Kidney glomerular epithelial cell (primary cell): Measurements from ENCODE around the gene CCND2.

Experiments
- DNase-seq: peaks from one replicate; lab custom pipeline; 2025; lab: John Stamatoyannopoulos, UW

CCND2 gene

DNA sequence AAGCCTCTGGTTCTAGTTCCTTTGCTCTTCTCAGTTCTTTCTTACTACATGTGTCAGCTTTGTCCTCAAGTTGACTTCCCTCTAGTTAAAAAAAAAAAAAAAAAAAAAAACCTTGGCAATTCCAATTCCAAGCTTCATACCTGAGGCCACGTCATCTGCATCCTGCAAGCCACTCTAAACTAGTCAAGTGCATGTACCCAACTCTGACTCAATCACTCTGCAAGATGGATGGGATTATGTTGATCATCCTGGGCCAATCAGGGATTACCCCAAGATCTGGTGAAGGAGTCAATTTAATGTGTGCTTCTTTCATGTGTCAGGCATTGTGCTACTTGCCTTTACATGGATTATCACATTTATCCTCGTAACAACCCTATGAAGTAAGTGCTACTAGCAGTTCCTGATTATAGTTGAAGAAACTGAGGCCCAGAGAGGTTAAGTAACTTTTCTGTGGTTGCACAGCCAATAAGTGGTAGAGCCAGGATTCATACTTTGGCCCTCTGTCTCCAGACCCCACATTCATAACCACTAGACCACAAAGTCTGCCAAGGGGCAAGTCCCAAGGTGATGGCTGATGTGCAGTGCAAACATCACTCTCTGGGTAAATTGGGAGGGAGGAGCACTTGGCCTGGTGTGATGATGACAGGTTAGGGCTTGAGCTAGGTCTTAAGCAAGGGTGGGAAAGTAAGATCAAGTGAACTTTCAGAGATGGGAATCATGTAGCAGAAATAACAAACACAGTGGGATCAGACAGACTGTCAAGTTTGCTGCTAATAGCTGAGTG, 17.3 kb upstream of the CCND2 start:
- no peak for DNase-seq

GRCh38 chr12:4257442-4257841, 16.1 kb upstream of the CCND2 start:
- DNase-seq = no peak

GRCh38 chr12:4259099-4259498, 14.5 kb upstream of the CCND2 start:
- DNase-seq = no peak

DNA sequence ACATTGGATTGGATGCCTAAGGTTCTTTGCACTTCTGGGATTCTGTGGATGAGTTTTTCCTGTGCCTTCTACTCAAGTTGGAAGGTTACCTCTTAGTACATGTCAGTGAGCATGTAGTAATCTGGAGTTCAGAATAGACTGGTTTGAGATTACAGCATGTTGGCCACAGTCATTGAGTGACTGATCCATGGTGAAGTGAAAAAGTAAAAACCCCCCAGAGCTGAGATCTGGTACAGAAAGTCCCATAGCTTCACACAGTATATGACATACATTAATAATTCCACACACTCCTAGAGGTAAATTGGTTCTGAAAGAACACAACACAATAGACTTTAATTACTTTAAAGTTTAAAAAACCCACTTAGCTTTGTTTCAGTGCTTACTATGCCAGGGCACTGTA, 11.9 kb upstream of the CCND2 start:
- DNase-seq = no peak

- DNase-seq = no peak
Measured at GRCh38 chr12:4265280-4265679, 8.3 kb upstream of the CCND2 start.

DNA sequence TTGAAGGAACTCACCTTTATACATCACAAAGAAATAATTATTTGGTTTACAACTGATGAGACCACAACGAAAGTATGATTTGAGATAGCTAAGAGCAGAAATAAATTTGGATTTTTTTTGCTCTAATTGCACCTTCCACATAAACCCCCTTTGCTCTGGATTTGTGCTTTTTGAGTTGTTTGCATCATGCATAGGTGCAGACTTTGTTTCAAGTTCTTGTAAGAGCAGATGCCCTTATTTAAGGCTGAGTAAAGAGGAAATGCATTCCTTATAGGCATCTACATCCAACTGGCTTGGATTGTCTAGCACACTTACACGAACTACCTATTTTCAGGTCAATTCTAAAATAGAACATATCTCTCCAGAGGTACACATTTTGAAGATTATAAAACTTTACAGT, 6.6 kb upstream of the CCND2 start:
- no peak for DNase-seq

DNA sequence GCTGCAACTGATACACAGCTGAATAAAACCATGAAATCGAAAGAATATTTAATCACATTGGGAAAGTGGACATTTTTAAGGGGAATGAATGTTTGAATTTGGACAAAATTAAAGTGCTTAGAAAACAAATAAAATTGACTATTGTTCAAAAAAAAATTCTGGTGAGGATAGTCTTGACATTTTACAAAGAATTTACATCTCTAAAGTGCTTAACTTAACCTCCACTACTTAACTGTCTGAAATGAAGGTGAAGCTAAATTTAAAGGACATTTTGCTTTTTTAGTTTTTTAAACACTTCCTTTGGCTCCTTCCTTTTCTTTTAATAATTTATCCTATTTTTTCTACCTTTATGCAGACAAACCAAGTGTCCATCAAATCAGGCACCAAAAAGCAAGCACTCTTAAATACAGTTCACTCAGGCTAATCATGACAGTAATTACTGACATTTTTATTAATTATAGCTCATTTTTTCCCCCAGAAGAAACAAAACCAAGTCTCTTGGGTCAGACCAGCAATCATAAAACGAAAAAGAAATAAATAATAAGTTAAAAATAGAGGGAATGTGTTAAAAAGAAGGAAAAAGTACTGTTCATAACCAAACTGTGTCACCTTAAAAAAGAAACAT, 5.7 kb upstream of the CCND2 start:
- peak; percentile 11 for DNase-seq

- no peak for DNase-seq
Measured at GRCh38 chr12:4268329-4269181, 5.0 kb upstream of the CCND2 start.

- DNase-seq = peak; percentile 33
Measured at GRCh38 chr12:4269279-4269991, 4.1 kb upstream of the CCND2 start.

DNA sequence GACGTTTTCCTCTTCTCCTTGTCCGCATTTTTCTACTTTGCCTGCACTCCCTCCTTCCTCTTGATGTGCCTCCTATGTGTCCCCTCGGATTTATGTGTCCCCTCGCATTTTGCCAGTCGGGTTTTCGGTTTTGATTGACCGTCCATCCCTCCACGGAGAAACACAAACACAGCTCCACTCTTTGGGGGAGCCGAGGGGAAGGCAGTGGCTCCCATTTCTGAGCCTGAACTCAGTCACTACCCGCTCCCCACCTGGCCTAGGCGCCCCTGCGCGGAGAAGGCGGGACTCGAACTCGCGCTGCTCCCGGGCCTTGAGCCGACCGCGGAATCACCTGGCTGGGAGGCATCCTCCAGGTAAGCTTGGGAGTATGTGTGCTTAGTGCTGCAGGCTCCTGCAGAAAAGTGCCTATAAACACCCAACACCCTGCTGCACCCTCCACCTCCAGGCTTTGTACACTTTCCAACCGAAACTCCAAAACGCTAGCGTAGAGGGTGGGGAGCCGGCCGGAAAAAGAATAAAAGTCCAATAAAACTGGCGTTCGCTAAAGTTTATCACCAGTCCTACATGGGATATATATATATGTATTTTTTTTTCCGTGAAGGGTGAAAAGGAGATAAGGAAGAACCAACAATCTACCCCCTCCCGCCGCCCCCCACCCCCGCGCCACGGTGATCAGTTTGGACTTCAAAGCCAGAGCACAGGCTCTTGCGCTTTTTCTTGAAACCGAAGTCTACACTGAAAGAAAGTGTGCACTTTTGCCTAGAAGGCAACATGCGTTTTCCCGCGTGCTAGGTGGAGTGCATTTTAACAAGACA, 3.3 kb upstream of the CCND2 start:
- no peak for DNase-seq

- no peak for DNase-seq
Measured at GRCh38 chr12:4270831-4271716, 2.5 kb upstream of the CCND2 start.

GRCh38 chr12:4271717-4272423, 1.7 kb upstream of the CCND2 start:
- peak; percentile 42 for DNase-seq

GRCh38 chr12:4272424-4273272, 914 bp upstream of the CCND2 start:
- DNase-seq = no peak

- no peak for DNase-seq
Measured at GRCh38 chr12:4273273-4273651, 300 bp upstream of the CCND2 start.

GRCh38 chr12:4274396-4275015, 944 bp downstream of the CCND2 start:
- no peak for DNase-seq

- DNase-seq = no peak
Measured at GRCh38 chr12:4275016-4275869, 1.7 kb downstream of the CCND2 start.

GRCh38 chr12:4275870-4276301, 2.3 kb downstream of the CCND2 start:
- no peak for DNase-seq
